GM06990 (cell line): ENCODE results near the gene MACROH2A1.

Experiments
- DNase-seq: peaks from one replicate; pipeline ENCODE4 v3.0.0-alpha.2; 2011; ENCODE audit not compliant: insufficient read length; ENCODE audit errors: extremely low read depth
- H3K27me3 ChIP-seq: replicated peaks from 2 replicates; pipeline ENCODE4 v1.6.0; 2011; ENCODE audit warnings: low read length; ENCODE audit not compliant: control insufficient read depth, insufficient read depth
- H3K36me3 ChIP-seq: 2 replicates; pipeline ENCODE4 v1.5.1; 2011; ENCODE audit warnings: low read length; ENCODE audit not compliant: control insufficient read depth, insufficient read depth
- H3K4me3 ChIP-seq: replicated peaks from 2 replicates; pipeline ENCODE4 v1.5.1; 2011; ENCODE audit warnings: low read depth, mild to moderate bottlenecking, control low read depth, low read length
- TF ChIP-seq, protein P1 (sequence below): IDR thresholded peaks from 2 replicates; pipeline ENCODE4 v1.5.1; 2011; ENCODE audit warnings: low read length, control low read depth, mild to moderate bottlenecking, inconsistent platforms; ENCODE audit not compliant: insufficient read depth, poor library complexity, severe bottlenecking

Gene MACROH2A1

DNA sequence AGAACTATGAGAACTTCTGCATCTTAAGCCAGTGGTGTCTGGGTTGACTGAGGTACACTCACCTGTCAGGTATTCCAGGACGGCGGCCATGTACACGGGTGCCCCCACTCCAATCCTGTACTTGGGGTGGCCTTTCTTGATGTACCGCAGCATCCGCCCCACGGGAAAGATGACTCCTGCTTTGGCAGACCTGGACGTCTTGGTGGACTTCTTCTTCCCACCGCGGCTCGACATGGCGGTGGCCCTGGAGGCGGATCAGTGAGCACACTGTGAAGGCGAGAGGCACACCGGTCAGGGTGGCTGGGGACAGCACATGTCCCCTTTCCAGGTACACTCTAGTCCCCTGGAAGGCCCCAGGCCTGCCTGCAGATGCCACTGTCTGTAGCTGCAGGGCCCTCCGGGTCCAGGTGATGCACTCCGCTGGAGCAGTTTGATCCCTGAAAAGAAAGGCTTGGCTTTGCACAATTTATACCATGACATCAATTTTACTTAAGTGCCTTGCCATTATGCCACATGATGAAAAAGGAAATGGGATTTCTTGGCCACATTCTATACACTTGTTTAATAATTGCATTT, 10.1 kb downstream of the MACROH2A1 start:
- Histone ChIP-seq H3K36me3 (peaks cover 17% of the 10 kb centered on the region), H3K4me3 (no peak overlapping the region), H3K27me3 (no peaks in the 10 kb centered on the region)
- no peak for DNase-seq
- TF ChIP-seq, protein P1, sequence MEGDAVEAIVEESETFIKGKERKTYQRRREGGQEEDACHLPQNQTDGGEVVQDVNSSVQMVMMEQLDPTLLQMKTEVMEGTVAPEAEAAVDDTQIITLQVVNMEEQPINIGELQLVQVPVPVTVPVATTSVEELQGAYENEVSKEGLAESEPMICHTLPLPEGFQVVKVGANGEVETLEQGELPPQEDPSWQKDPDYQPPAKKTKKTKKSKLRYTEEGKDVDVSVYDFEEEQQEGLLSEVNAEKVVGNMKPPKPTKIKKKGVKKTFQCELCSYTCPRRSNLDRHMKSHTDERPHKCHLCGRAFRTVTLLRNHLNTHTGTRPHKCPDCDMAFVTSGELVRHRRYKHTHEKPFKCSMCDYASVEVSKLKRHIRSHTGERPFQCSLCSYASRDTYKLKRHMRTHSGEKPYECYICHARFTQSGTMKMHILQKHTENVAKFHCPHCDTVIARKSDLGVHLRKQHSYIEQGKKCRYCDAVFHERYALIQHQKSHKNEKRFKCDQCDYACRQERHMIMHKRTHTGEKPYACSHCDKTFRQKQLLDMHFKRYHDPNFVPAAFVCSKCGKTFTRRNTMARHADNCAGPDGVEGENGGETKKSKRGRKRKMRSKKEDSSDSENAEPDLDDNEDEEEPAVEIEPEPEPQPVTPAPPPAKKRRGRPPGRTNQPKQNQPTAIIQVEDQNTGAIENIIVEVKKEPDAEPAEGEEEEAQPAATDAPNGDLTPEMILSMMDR, result no peak

- H3K4me3 ChIP-seq, result no peak overlapping the region
Observed at GRCh38 chr5:135387629-135387960, 11.4 kb downstream of the MACROH2A1 start.

GRCh38 chr5:135386886-135387628, 12.0 kb downstream of the MACROH2A1 start:
- peaks cover 21% of the 10 kb centered on the region for H3K36me3 ChIP-seq
- no peak for DNase-seq
- TF ChIP-seq, protein P1, result no peak
- H3K4me3 ChIP-seq, result no peak overlapping the region
- H3K27me3 ChIP-seq, result no peaks in the 10 kb centered on the region

More at GRCh38 chr5:135387629-135387960, 11.4 kb downstream of the MACROH2A1 start:
- Histone ChIP-seq H3K36me3 (peaks cover 21% of the 10 kb centered on the region), H3K27me3 (no peaks in the 10 kb centered on the region)
- TF ChIP-seq, protein P1, result no peak
- DNase-seq, result no peak

DNA sequence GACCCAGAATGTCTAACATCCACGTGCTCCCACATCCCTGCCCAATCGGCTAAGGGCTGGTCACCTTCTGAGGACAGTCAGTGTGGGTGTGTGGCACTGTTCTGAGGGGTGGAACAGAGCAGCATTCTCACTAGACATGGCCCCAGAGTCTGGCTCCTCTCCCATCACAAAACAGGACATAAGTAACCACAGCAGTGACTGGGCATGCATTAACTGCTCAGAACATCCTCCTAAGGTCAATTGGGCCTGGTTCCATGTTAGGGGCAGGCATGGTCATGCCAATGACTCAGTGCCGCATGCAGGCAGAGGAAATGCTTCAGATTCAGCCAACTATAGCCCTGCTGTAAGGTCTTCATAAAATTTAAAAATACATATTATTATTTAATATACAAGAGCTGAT, 12.9 kb downstream of the MACROH2A1 start:
- Histone ChIP-seq H3K4me3 (no peak overlapping the region), H3K27me3 (no peaks in the 10 kb centered on the region), H3K36me3 (peaks cover 21% of the 10 kb centered on the region)
- DNase-seq, result no peak
- TF ChIP-seq, protein P1, result no peak

DNA sequence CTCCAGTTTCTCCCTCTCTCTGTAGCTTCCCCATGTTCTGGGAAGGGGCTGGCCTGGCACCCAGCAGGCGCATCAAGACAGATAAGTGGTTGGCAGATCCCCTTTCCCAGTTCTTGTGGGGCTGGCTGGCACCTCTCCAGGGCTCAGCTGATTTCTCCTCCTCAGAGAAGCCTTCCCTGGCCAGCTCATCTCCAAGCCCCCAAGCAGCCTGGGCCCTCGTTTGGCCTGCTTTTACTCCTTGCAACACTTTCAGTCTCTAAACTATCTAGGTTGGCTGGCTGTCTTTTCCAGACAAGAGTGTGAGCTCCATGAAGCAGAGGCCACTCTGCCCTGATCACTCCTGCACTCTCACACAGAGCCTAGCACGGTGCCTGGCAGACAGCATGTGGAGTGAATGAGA, 13.5 kb downstream of the MACROH2A1 start:
- no peaks in the 10 kb centered on the region for H3K27me3 ChIP-seq
- no peak for DNase-seq
- peaks cover 21% of the 10 kb centered on the region for H3K36me3 ChIP-seq
- TF ChIP-seq, protein P1, result no peak
- H3K4me3 ChIP-seq, result no peak overlapping the region
